Kidney (tissue), 14 donors: ENCODE measurements around the gene SERPINA4. TPM values are rescaled to one million over a fixed set of nuclear protein-coding genes. Genes with fewer than 3 reads are reported as not detected.

ENCODE experiments used
- DNase-seq, 5 donors: peaks; one replicate each; pipeline ENCODE4 v3.0.0-alpha.2; 2013 to 2020
- FAIRE-seq: peaks from 2 replicates; lab custom pipeline; 2012; peaks lifted over from hg19 to GRCh38; lab: Jason Lieb, UNC
- H3K27ac ChIP-seq, 2 donors: one replicate each; pipeline ENCODE4 v1.7.0; 2013; ENCODE audit warnings: low read depth in 2 of 2, low read length in 2 of 2, inconsistent platforms in 1 of 2
- H3K27me3 ChIP-seq: one replicate; pipeline ENCODE4 v1.7.1; 2013; ENCODE audit warnings: low read length, inconsistent platforms; ENCODE audit not compliant: control insufficient read depth, insufficient read depth
- H3K36me3 ChIP-seq, 3 donors: one replicate each; pipeline versions ENCODE4 v1.7.0 to v1.7.1; 2013; ENCODE audit warnings: low read length in 3 of 3, control low read depth in 1 of 3, inconsistent platforms in 1 of 3; ENCODE audit not compliant: insufficient read depth in 3 of 3, control insufficient read depth in 2 of 3
- H3K4me1 ChIP-seq, 3 donors: one replicate each; pipeline versions ENCODE4 v1.7.0 to v1.7.1; 2013; ENCODE audit warnings: low read length in 3 of 3, inconsistent platforms in 1 of 3, low read depth in 1 of 3; ENCODE audit not compliant: control insufficient read depth in 2 of 3, insufficient read depth in 2 of 3
- H3K4me3 ChIP-seq, 3 donors: one replicate each; pipeline versions ENCODE4 v1.7.0 to v1.8.1; 2013; ENCODE audit warnings: low read length in 3 of 3, control low read depth in 1 of 3, inconsistent platforms in 1 of 3
- H3K9ac ChIP-seq, 3 donors: one replicate each; pipeline versions ENCODE4 v1.7.0 to v1.7.1; 2013; ENCODE audit warnings: low read length in 3 of 3, control low read depth in 1 of 3, inconsistent platforms in 1 of 3
- H3K9me3 ChIP-seq, 3 donors: one replicate each; pipeline versions ENCODE4 v1.7.0 to v1.7.1; 2013; ENCODE audit warnings: low read length in 3 of 3, control low read depth in 1 of 3, inconsistent platforms in 1 of 3; ENCODE audit not compliant: control insufficient read depth in 2 of 3, insufficient read depth in 1 of 3
- intact Hi-C: fragments of 100-400 bp; cut with DNase I; formaldehyde crosslinking; loops from one replicate; pipeline ENCODE4 v1.11.1; 2022
- polyA plus RNA-seq: library from polyadenylated mRNA; stranded (reverse); fragments of 350-450 nt; fragmentation: Illumina TruSeq; extraction: RNeasy Lipid Tissue Mini Kit (QIAGEN cat#74804); gene quantifications from one replicate; pipeline ENCODE4 v1.2.3, GENCODE V29; 2014; ENCODE audit warnings: low read depth, low replicate concordance; ENCODE audit not compliant: insufficient read depth
- total RNA-seq: library from RNA; stranded (reverse); fragmentation: NEBNext Ultra II Directional; extraction: Animal tissue kit (Norgen Biotek cat#: 25700); gene quantifications from one replicate; pipeline ENCODE4 v1.2.1, GENCODE V29; 2021
- TF ChIP-seq, protein P1 (sequence below): IDR thresholded peaks from 3 replicates; pipeline ENCODE4 v1.5.1; 2012; ENCODE audit warnings: mild to moderate bottlenecking, moderate library complexity, borderline replicate concordance; ENCODE audit not compliant: insufficient read depth; ENCODE audit errors: extremely low read depth
- donor health status: control.
- donor health status: control.
- donor health status: control.
- donor health status: control.
- donor health status: control.
- donor health status: DM: yes; HTN: yes; CAD: no.
- donor health status: Normal renal cell carcinoma (clear cell type).

SERPINA4 gene
- total and polyA plus RNA-seq, 2 donors from 2014 or later, result 6.1 to 28.3 TPM

DNA sequence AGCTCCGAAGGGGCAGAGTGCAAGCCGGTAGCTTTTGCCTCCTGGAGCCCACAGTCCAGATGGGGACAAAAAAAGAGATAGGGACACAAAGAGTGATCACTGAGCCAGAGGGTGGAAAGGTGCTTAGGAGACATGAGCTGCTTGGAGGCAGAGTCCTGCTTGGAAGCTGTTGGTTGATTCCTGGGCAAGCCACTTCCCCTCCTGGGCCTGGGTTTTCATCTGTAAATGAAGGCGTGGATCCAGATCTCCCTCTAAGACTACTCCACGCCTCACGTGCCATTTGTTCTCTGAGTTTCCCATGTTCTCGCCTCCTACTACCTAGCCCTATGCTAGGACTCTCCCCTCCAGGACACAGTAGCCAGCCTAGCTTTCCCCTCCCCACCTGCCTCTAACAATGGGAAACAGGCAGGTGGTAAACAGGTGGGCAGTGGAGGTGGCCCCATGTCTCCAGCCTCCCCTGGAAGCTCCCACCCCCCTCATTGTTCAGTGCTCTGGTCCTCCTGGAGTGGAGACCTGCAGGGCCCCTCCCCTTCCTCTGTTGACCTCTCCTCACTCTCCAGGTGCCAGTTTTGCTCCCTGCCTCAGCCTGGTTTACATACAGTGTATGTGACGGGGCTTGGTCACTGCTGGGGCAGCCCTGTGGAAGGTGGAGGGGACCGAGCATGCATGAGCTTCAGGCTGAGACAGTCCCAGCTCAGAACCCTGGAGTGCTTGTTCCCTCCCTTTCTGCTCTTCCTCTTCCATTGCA is 54.8 kb downstream of the SERPINA4 start:
- FAIRE-seq (no peak), DNase-seq (no peak)
- H3K27ac ChIP-seq, result no peak overlapping the region
- intact Hi-C loops, result no loop called here
- no peak overlapping the region for H3K9ac ChIP-seq
- H3K9me3 ChIP-seq, result peaks cover 0 to 33% (median 7%) of the 10 kb centered on the region in 3 donors
- no peak overlapping the region for H3K4me3 ChIP-seq
- H3K4me1 ChIP-seq, result no peaks in the 10 kb centered on the region
- no peaks in the 10 kb centered on the region for H3K27me3 ChIP-seq
- TF ChIP-seq, protein P1, sequence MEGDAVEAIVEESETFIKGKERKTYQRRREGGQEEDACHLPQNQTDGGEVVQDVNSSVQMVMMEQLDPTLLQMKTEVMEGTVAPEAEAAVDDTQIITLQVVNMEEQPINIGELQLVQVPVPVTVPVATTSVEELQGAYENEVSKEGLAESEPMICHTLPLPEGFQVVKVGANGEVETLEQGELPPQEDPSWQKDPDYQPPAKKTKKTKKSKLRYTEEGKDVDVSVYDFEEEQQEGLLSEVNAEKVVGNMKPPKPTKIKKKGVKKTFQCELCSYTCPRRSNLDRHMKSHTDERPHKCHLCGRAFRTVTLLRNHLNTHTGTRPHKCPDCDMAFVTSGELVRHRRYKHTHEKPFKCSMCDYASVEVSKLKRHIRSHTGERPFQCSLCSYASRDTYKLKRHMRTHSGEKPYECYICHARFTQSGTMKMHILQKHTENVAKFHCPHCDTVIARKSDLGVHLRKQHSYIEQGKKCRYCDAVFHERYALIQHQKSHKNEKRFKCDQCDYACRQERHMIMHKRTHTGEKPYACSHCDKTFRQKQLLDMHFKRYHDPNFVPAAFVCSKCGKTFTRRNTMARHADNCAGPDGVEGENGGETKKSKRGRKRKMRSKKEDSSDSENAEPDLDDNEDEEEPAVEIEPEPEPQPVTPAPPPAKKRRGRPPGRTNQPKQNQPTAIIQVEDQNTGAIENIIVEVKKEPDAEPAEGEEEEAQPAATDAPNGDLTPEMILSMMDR, result no peak
- H3K36me3 ChIP-seq, result no peaks in the 10 kb centered on the region

DNA sequence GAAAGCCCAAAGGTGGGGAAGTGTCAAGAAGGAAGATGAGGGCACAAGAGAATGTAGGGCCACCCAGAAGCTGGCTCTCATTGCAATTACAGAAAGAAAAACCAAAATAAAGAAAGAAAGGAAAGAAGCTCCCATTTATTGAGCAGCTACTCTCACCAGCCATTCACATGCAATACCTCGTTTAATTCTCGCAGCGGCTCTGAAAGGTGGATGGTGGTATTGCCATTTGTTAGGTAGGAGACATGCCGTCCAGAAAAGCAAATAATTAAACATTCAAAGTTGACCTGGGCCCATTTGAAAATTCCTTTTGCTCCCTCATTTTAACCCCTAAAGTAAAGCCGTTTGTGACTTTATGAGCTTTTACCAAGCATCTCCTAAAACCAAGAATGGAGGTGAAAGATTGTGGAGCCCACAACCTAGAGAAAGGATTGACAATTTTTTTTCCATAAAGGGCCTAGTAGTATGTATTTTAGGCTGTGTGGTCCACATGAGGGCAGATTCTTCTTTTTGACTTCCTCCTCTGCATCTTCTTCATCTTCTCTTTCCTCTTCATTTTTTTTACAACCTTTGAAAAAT is 56.2 kb downstream of the SERPINA4 start:
- intact Hi-C loops, result no loop called here
- H3K4me3 ChIP-seq, result no peak overlapping the region
- DNase-seq, result no peak
- peaks cover 0 to 33% (median 7%) of the 10 kb centered on the region in 3 donors for H3K9me3 ChIP-seq
- H3K9ac ChIP-seq, result no peak overlapping the region
- H3K27me3 ChIP-seq, result no peaks in the 10 kb centered on the region
- no peaks in the 10 kb centered on the region for H3K4me1 ChIP-seq
- H3K36me3 ChIP-seq, result no peaks in the 10 kb centered on the region
- TF ChIP-seq, protein P1, result no peak
- H3K27ac ChIP-seq, result no peak overlapping the region
- no peak for FAIRE-seq

DNA sequence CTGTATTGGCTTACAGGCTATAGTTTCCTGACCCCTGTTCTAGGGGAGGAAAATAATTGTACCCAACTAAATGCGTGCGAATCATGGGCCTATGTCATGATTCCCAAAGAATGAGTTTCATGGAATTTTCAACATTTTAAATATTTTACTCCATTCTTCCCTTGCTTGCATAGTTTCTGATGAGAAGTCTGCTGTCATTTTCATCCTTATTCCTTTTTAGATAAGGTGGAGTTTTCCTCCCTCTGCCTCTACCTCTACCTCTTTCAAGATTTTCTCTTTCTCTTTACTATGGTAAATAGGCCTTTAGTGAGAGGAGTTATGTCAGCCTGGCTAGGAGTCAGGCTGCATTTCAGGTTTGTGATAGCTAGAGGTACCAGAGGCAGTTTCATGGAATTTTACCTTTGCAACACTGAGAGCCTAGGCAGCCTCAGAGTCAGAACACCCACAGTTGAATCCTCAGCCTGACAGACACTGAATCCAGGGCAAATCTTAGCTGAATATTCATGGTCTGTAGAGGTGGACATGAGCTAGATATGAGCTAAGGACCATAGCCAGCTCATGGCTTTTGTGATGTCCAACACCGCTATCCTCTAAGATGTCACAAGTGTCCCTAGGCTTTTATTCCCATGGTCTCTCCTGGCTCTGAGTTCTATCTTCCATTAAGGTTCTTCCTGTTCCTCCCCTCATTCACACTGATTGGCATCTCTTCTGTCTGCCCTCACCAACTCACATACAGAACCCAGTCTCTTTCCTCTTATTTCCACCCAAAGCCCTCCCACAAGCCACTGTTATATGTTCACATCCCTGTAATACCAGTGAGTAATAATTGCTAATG is 57.0 kb downstream of the SERPINA4 start:
- Histone ChIP-seq H3K36me3 (no peaks in the 10 kb centered on the region), H3K9me3 (peaks cover 0 to 33% (median 7%) of the 10 kb centered on the region in 3 donors), H3K27ac (no peak overlapping the region), H3K4me1 (no peaks in the 10 kb centered on the region), H3K27me3 (no peaks in the 10 kb centered on the region), H3K9ac (no peak overlapping the region), H3K4me3 (no peak overlapping the region)
- intact Hi-C loops, result no loop called here
- TF ChIP-seq, protein P1, result no peak
- no peak for DNase-seq
- no peak for FAIRE-seq
